Body of pancreas (tissue), 4 donors: ENCODE results near the gene CDKL4.

Experiments used
- CTCF ChIP-seq, 7 experiments: fragments of 450-650 bp in 4 of 7; fragments of 200-600 bp in 3 of 7; sonication (generic) in 3 of 7; IDR thresholded peaks; one replicate each; pipeline ENCODE4 v1.5.1; 2016 to 2019; ENCODE audit warnings: antibody characterized with exemption in 7 of 7
- POLR2A ChIP-seq, 3 donors: fragments of 450-650 bp; IDR thresholded peaks; one replicate each; pipeline ENCODE4 v1.6.1; 2016; ENCODE audit warnings: antibody characterized with exemption in 3 of 3, mild to moderate bottlenecking in 2 of 3

GRCh38 chr2:39265315-39265714 is 21.5 kb upstream of the CDKL4 start:
- no peak for TF ChIP-seq CTCF (IDR thresholded peaks at IDR 0.05)
- TF ChIP-seq POLR2A (IDR thresholded peaks at IDR 0.05) = no peak
